GM12891 (cell line): ENCODE results near the gene TROAP.

Experiments
- POLR2AphosphoS5 ChIP-seq: IDR thresholded peaks from 2 replicates; pipeline ENCODE4 v1.6.1; 2011; ENCODE audit warnings: low read depth, low read length, control low read depth
- TAF1 ChIP-seq: IDR thresholded peaks from 2 replicates; pipeline ENCODE4 v1.6.1; 2011; ENCODE audit warnings: low read depth, low read length, control low read depth

GRCh38 chr12:49322708-49323523, at the start of gene TROAP:
- TF ChIP-seq TAF1 (no peak; the same call in 1 of the 2 replicates), POLR2AphosphoS5 (peak; percentile 82)
